Measurements from ENCODE around the gene DLGAP4. TPM values are rescaled to one million over a fixed set of nuclear protein-coding genes. Genes with fewer than 3 reads are reported as not detected.

Gene DLGAP4
- total RNA-seq, 1 experiment from 2014 or later, result 40.3 TPM

GRCh38 chr20:36447101-36447500 lies 141.0 kb downstream of the DLGAP4 start:
- Histone ChIP-seq H3K27me3 (ENCODE audit: insufficient read depth, low read length) (no peaks in the 10 kb centered on the region), H3K36me3 (ENCODE audit: control insufficient read depth in 1 of 2, insufficient read depth in 2 of 2, low read length in 2 of 2) (no peaks in the 10 kb centered on the region), H3K4me3 (replicated peaks in 1 of 2; ENCODE audit: low read depth in 1 of 2, low read length in 2 of 2) (no peak overlapping the region), H3K9me3 (ENCODE audit: control insufficient read depth in 1 of 2, insufficient read depth in 1 of 2, low read depth in 1 of 2, low read length in 2 of 2) (peaks cover 0 to 5% of the 10 kb centered on the region in 2 experiments; a peak in 1 of 4 replicates), H3K79me2 (ENCODE audit: insufficient read depth, low read length) (no peaks in the 10 kb centered on the region), H3K9ac (ENCODE audit: low read length) (no peak overlapping the region), H3K4me1 (ENCODE audit: control insufficient read depth in 1 of 2, insufficient read depth in 2 of 2, low read length in 2 of 2) (peaks cover 0 to 5% of the 10 kb centered on the region in 2 experiments; a peak in 1 of 4 replicates), H4K20me1 (ENCODE audit: insufficient read depth) (no peaks in the 10 kb centered on the region), H3K4me2 (ENCODE audit: low read length) (no peak overlapping the region), H3K9me2 (ENCODE audit: insufficient read depth) (no peaks in the 10 kb centered on the region), H2AFZ (ENCODE audit: low read depth, low read length, poor library complexity, severe bottlenecking) (no peak overlapping the region), H3K27ac (ENCODE audit: low read depth, low read length) (no peak overlapping the region)
- no TSS peak for BruUV-seq (replicated peaks)
- DNase-seq (ENCODE audit: low read depth, low spot score), result no peak
- RAD21 ChIA-PET (ENCODE audit: low non-redundant PET in 1 of 2, low total read pairs in 2 of 2, uncharacterized antibody in 2 of 2, unreplicated experiment in 2 of 2), result no interaction called here
- POLR2A ChIA-PET, result no interaction called here
- CTCF ChIA-PET, result interaction anchor here (1.4 kb wide), 1 partner anchor 244 kb away, joined by 3 read pairs; no protein-coding TSS in a partner anchor
- intact Hi-C loops (cut with micrococcal nuclease), result no loop called here
- ATAC-seq, result peak; percentile 38; the same call in 1 of the 2 replicates
- TF ChIP-seq SIN3A (IDR thresholded peaks at IDR 0.05; ENCODE audit: low read depth) (no peak), YY1 (IDR thresholded peaks at IDR 0.05; ENCODE audit: extremely low read depth, insufficient replicate concordance, low read depth, low read length) (no peak), SRF (IDR thresholded peaks at IDR 0.05; ENCODE audit: low read depth) (no peak), TCF7L2 (IDR thresholded peaks at IDR 0.05; ENCODE audit: borderline replicate concordance, extremely low read depth, insufficient read depth, insufficient read length) (no peak), EZH2phosphoT487 (IDR thresholded peaks at IDR 0.05; ENCODE audit: borderline replicate concordance) (no peak), ZNF274 (IDR thresholded peaks at IDR 0.05; ENCODE audit: low read depth, low read length) (no peak), CEBPB (IDR thresholded peaks at IDR 0.05; ENCODE audit: low read depth) (no peak), ATF3 (IDR thresholded peaks at IDR 0.05) (no peak), MAX (IDR thresholded peaks at IDR 0.05) (no peak), EZH2 (IDR thresholded peaks at IDR 0.05) (no peak), CBX3 (IDR thresholded peaks at IDR 0.05; ENCODE audit: low read depth) (no peak), RAD21 (IDR thresholded peaks at IDR 0.05; ENCODE audit: low read depth) (no peak)
